Measurements from ENCODE around the gene VBP1.

VBP1 gene

GRCh38 chrX:155235891-155236290 is 19.6 kb downstream of the VBP1 start:
- Histone ChIP-seq H3K4me2 (ENCODE audit: low read depth, low read length, poor library complexity, severe bottlenecking) (no peak overlapping the region), H3K27ac (ENCODE audit: low read depth, low read length) (no peak overlapping the region)

GRCh38 chrX:155237719-155238118 is 21.5 kb downstream of the VBP1 start:
- Histone ChIP-seq H3K36me3 (ENCODE audit: low read length) (peaks cover 4% of the 10 kb centered on the region; the same call in 1 of the 2 replicates), H4K20me1 (ENCODE audit: low read depth, low read length) (no peaks in the 10 kb centered on the region), H3K79me2 (ENCODE audit: insufficient read depth, low read length) (no peaks in the 10 kb centered on the region), H3K9me2 (replicated peaks; ENCODE audit: insufficient read depth, low read length) (no peaks in the 10 kb centered on the region), H3K27me3 (ENCODE audit: low read length) (no peaks in the 10 kb centered on the region), H3F3A (ENCODE audit: insufficient read depth) (no peaks in the 10 kb centered on the region), H3K4me2 (ENCODE audit: low read depth, low read length, poor library complexity, severe bottlenecking) (no peak overlapping the region), H3K4me3 (ENCODE audit: insufficient read depth, low read length, poor library complexity, severe bottlenecking) (no peak overlapping the region), H2AFZ (ENCODE audit: low read depth, low read length, severe bottlenecking) (no peak overlapping the region), H3K9ac (ENCODE audit: low read length) (no peak overlapping the region), H3K9me3 (ENCODE audit: insufficient read depth, low read length) (no peaks in the 10 kb centered on the region), H3K27ac (ENCODE audit: low read depth, low read length) (no peak overlapping the region)
- TF ChIP-seq CTCF (IDR thresholded peaks at IDR 0.05; ENCODE audit: insufficient read depth, low read length, poor library complexity, severe bottlenecking): no peak
- no peak for TF ChIP-seq EZH2phosphoT487 (conservative IDR thresholded peaks at IDR 0.05; ENCODE audit: low read length)

More at GRCh38 chrX:155235891-155236290, 19.6 kb downstream of the VBP1 start:
- no peak overlapping the region for H2AFZ ChIP-seq (ENCODE audit: low read depth, low read length, severe bottlenecking)
- peaks cover 4% of the 10 kb centered on the region; the same call in 1 of the 2 replicates for H3K36me3 ChIP-seq (ENCODE audit: low read length)
- no peaks in the 10 kb centered on the region for H3K27me3 ChIP-seq (ENCODE audit: low read length)
- no peaks in the 10 kb centered on the region for H3F3A ChIP-seq (ENCODE audit: insufficient read depth)
- H4K20me1 ChIP-seq (ENCODE audit: low read depth, low read length): no peaks in the 10 kb centered on the region
- no peak for TF ChIP-seq CTCF (IDR thresholded peaks at IDR 0.05; ENCODE audit: insufficient read depth, low read length, poor library complexity, severe bottlenecking)
- H3K9me3 ChIP-seq (ENCODE audit: insufficient read depth, low read length): no peaks in the 10 kb centered on the region
- H3K4me3 ChIP-seq (ENCODE audit: insufficient read depth, low read length, poor library complexity, severe bottlenecking): no peak overlapping the region
- no peak overlapping the region for H3K9ac ChIP-seq (ENCODE audit: low read length)
- H3K79me2 ChIP-seq (ENCODE audit: insufficient read depth, low read length): no peaks in the 10 kb centered on the region
- H3K9me2 ChIP-seq (replicated peaks; ENCODE audit: insufficient read depth, low read length): no peaks in the 10 kb centered on the region

GRCh38 chrX:155242300-155242699 is 26.0 kb downstream of the VBP1 start:
- Histone ChIP-seq H3K27ac (ENCODE audit: low read depth, low read length) (no peak overlapping the region), H3K9me3 (ENCODE audit: insufficient read depth, low read length) (no peaks in the 10 kb centered on the region), H3K4me3 (ENCODE audit: insufficient read depth, low read length, poor library complexity, severe bottlenecking) (no peak overlapping the region), H3K27me3 (ENCODE audit: low read length) (no peaks in the 10 kb centered on the region), H3K79me2 (ENCODE audit: insufficient read depth, low read length) (no peaks in the 10 kb centered on the region), H4K20me1 (ENCODE audit: low read depth, low read length) (no peaks in the 10 kb centered on the region), H3K9me2 (replicated peaks; ENCODE audit: insufficient read depth, low read length) (no peaks in the 10 kb centered on the region), H3K9ac (ENCODE audit: low read length) (no peak overlapping the region), H3K4me2 (ENCODE audit: low read depth, low read length, poor library complexity, severe bottlenecking) (no peak overlapping the region), H3K36me3 (ENCODE audit: low read length) (peaks cover 4% of the 10 kb centered on the region; the same call in 1 of the 2 replicates), H3F3A (ENCODE audit: insufficient read depth) (no peaks in the 10 kb centered on the region), H2AFZ (ENCODE audit: low read depth, low read length, severe bottlenecking) (no peak overlapping the region)
- TF ChIP-seq EZH2phosphoT487 (conservative IDR thresholded peaks at IDR 0.05; ENCODE audit: low read length): no peak
- TF ChIP-seq CTCF (IDR thresholded peaks at IDR 0.05; ENCODE audit: insufficient read depth, low read length, poor library complexity, severe bottlenecking): no peak
